Prostate gland (tissue), 2 donors: ENCODE measurements around the gene PTPRD.

Experiments
- CTCF ChIP-seq, 4 experiments: fragments of 200-600 bp in 2 of 4; fragments of 450-650 bp in 2 of 4; sonication (generic) in 2 of 4; IDR thresholded peaks; 1 replicate in 3 of 4; 2 replicates in 1 of 4; pipeline ENCODE4 v1.5.1; 2016 to 2019; ENCODE audit warnings: antibody characterized with exemption in 4 of 4, mild to moderate bottlenecking in 2 of 4, moderate library complexity in 2 of 4
- POLR2A ChIP-seq: fragments of 450-650 bp; IDR thresholded peaks from one replicate; pipeline ENCODE4 v1.6.1; 2016; ENCODE audit warnings: antibody characterized with exemption, mild to moderate bottlenecking
- POLR2AphosphoS5 ChIP-seq: sonication (generic); formaldehyde crosslinking; IDR thresholded peaks from one replicate; pipeline ENCODE4 v1.6.1; 2017; ENCODE audit warnings: antibody characterized with exemption

GRCh38 chr9:10252174-10252573 lies 360.6 kb downstream of the PTPRD start:
- TF ChIP-seq POLR2AphosphoS5 (no peak), CTCF (IDR thresholded peaks at IDR 0.05) (no peak), POLR2A (no peak)
